Kidney (tissue), 14 donors: ENCODE measurements around the gene DNAJC28. TPM values are rescaled to one million over a fixed set of nuclear protein-coding genes. Genes with fewer than 3 reads are reported as not detected.
A peak's percentile ranks its signal among the peaks of the same experiment; 100 is the strongest.

Source experiments
- DNase-seq, 5 donors: peaks; one replicate each; pipeline ENCODE4 v3.0.0-alpha.2; 2013 to 2020
- FAIRE-seq: peaks from 2 replicates; lab custom pipeline; 2012; peaks lifted over from hg19 to GRCh38; lab: Jason Lieb, UNC
- H3K27ac ChIP-seq, 2 donors: one replicate each; pipeline ENCODE4 v1.7.0; 2013; ENCODE audit warnings: low read depth in 2 of 2, low read length in 2 of 2, inconsistent platforms in 1 of 2
- H3K27me3 ChIP-seq: one replicate; pipeline ENCODE4 v1.7.1; 2013; ENCODE audit warnings: low read length, inconsistent platforms; ENCODE audit not compliant: control insufficient read depth, insufficient read depth
- H3K36me3 ChIP-seq, 3 donors: one replicate each; pipeline versions ENCODE4 v1.7.0 to v1.7.1; 2013; ENCODE audit warnings: low read length in 3 of 3, control low read depth in 1 of 3, inconsistent platforms in 1 of 3; ENCODE audit not compliant: insufficient read depth in 3 of 3, control insufficient read depth in 2 of 3
- H3K4me1 ChIP-seq, 3 donors: one replicate each; pipeline versions ENCODE4 v1.7.0 to v1.7.1; 2013; ENCODE audit warnings: low read length in 3 of 3, inconsistent platforms in 1 of 3, low read depth in 1 of 3; ENCODE audit not compliant: control insufficient read depth in 2 of 3, insufficient read depth in 2 of 3
- H3K4me3 ChIP-seq, 3 donors: one replicate each; pipeline versions ENCODE4 v1.7.0 to v1.8.1; 2013; ENCODE audit warnings: low read length in 3 of 3, control low read depth in 1 of 3, inconsistent platforms in 1 of 3
- H3K9ac ChIP-seq, 3 donors: one replicate each; pipeline versions ENCODE4 v1.7.0 to v1.7.1; 2013; ENCODE audit warnings: low read length in 3 of 3, control low read depth in 1 of 3, inconsistent platforms in 1 of 3
- H3K9me3 ChIP-seq, 3 donors: one replicate each; pipeline versions ENCODE4 v1.7.0 to v1.7.1; 2013; ENCODE audit warnings: low read length in 3 of 3, control low read depth in 1 of 3, inconsistent platforms in 1 of 3; ENCODE audit not compliant: control insufficient read depth in 2 of 3, insufficient read depth in 1 of 3
- intact Hi-C: fragments of 100-400 bp; cut with DNase I; formaldehyde crosslinking; loops from one replicate; pipeline ENCODE4 v1.11.1; 2022
- polyA plus RNA-seq: library from polyadenylated mRNA; stranded (reverse); fragments of 350-450 nt; fragmentation: Illumina TruSeq; extraction: RNeasy Lipid Tissue Mini Kit (QIAGEN cat#74804); gene quantifications from one replicate; pipeline ENCODE4 v1.2.3, GENCODE V29; 2014; ENCODE audit warnings: low read depth, low replicate concordance; ENCODE audit not compliant: insufficient read depth
- total RNA-seq: library from RNA; stranded (reverse); fragmentation: NEBNext Ultra II Directional; extraction: Animal tissue kit (Norgen Biotek cat#: 25700); gene quantifications from one replicate; pipeline ENCODE4 v1.2.1, GENCODE V29; 2021
- TF ChIP-seq, protein P1 (sequence below): IDR thresholded peaks from 3 replicates; pipeline ENCODE4 v1.5.1; 2012; ENCODE audit warnings: mild to moderate bottlenecking, moderate library complexity, borderline replicate concordance; ENCODE audit not compliant: insufficient read depth; ENCODE audit errors: extremely low read depth
- donor health status: control.
- donor health status: control.
- donor health status: control.
- donor health status: control.
- donor health status: control.
- donor health status: DM: yes; HTN: yes; CAD: no.
- donor health status: Normal renal cell carcinoma (clear cell type).

Gene DNAJC28
- total and polyA plus RNA-seq, 2 donors from 2014 or later: 2.2 to 4.6 TPM

DNA sequence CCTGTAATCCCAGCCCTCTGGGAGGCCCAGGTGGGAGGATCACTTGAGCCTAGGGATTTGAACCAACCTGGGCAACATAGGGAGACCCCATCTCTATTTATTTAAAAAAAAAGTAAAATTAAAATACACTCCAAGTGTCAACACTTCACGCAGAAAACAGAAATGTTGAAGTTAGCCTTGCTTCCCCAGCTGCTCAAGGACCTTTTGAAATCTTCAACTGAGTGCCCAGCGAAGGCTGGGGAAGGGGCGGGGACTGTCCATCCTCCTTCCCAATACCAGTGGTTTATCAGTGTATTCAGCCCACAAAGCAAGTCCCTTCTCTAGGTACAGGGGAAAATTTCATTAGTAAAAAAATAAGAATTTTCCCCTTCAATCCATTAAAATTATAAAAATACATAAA lies 2.2 kb upstream of the DNAJC28 start:
- Histone ChIP-seq H3K27ac (no peak overlapping the region), H3K36me3 (no peaks in the 10 kb centered on the region), H3K9ac (no peak overlapping the region), H3K27me3 (no peaks in the 10 kb centered on the region), H3K9me3 (no peaks in the 10 kb centered on the region), H3K4me3 (no peak overlapping the region), H3K4me1 (peaks cover 0 to 3% (median 0%) of the 10 kb centered on the region in 3 donors)
- FAIRE-seq: no peak
- DNase-seq: no peak
- TF ChIP-seq, protein P1, sequence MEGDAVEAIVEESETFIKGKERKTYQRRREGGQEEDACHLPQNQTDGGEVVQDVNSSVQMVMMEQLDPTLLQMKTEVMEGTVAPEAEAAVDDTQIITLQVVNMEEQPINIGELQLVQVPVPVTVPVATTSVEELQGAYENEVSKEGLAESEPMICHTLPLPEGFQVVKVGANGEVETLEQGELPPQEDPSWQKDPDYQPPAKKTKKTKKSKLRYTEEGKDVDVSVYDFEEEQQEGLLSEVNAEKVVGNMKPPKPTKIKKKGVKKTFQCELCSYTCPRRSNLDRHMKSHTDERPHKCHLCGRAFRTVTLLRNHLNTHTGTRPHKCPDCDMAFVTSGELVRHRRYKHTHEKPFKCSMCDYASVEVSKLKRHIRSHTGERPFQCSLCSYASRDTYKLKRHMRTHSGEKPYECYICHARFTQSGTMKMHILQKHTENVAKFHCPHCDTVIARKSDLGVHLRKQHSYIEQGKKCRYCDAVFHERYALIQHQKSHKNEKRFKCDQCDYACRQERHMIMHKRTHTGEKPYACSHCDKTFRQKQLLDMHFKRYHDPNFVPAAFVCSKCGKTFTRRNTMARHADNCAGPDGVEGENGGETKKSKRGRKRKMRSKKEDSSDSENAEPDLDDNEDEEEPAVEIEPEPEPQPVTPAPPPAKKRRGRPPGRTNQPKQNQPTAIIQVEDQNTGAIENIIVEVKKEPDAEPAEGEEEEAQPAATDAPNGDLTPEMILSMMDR: no peak
- intact Hi-C loops: no loop called here

DNA sequence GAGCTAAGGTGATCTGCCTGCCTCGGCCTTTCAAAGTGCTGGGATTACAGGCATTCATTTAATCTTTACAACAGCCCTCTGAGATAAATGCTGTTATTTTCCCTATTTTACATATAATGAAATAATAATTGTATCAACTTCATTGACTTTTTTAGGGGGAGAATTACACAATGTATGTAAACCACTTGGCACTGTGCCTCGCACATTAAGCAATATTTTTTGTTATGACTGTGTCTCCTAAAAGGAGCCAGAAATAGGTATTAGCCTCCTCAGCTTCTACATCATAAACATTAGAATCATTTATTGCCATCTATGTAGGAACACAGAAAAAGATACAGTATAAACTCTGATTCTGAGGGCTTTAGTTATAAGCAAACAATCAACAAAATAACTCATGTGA lies 1.1 kb upstream of the DNAJC28 start:
- H3K27ac ChIP-seq: no peak overlapping the region
- no peak for DNase-seq
- no peak for FAIRE-seq
- no peak overlapping the region for H3K9ac ChIP-seq
- H3K9me3 ChIP-seq: no peaks in the 10 kb centered on the region
- peaks cover 0 to 3% (median 0%) of the 10 kb centered on the region in 3 donors for H3K4me1 ChIP-seq
- no peak overlapping the region for H3K4me3 ChIP-seq
- no peaks in the 10 kb centered on the region for H3K36me3 ChIP-seq
- H3K27me3 ChIP-seq: no peaks in the 10 kb centered on the region
- intact Hi-C loops: no loop called here
- TF ChIP-seq, protein P1: no peak

DNA sequence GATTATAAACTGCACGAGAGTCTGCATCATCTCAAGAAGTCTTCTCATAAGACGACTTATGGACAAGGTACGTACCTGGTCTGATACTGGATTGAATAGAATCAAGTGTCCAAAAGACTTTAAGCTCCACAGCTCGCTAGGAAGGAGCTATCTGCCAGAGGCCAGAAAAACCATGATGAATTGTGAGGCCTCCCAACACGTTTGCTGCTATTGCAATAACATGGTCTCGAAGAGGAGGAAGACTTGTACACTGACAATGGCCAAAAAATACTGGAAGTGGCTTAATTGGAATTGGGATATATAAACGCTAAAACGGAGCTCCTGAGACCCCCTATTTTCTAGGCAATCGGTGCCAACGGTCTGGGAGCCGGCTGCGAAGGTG lies 534 bp downstream of the DNAJC28 start:
- DNase-seq: no peak
- Histone ChIP-seq H3K4me3 (peak overlapping the region; percentile 81 to 97 (median 88)), H3K36me3 (no peaks in the 10 kb centered on the region), H3K27ac (peak overlapping the region in 1 of 2 donors; percentile 78), H3K4me1 (peaks cover 0 to 3% (median 0%) of the 10 kb centered on the region in 3 donors), H3K9me3 (no peaks in the 10 kb centered on the region), H3K27me3 (no peaks in the 10 kb centered on the region), H3K9ac (peak overlapping the region; percentile 38 to 93 (median 70))
- FAIRE-seq: no peak
- TF ChIP-seq, protein P1: no peak
- intact Hi-C loops: no loop called here

DNA sequence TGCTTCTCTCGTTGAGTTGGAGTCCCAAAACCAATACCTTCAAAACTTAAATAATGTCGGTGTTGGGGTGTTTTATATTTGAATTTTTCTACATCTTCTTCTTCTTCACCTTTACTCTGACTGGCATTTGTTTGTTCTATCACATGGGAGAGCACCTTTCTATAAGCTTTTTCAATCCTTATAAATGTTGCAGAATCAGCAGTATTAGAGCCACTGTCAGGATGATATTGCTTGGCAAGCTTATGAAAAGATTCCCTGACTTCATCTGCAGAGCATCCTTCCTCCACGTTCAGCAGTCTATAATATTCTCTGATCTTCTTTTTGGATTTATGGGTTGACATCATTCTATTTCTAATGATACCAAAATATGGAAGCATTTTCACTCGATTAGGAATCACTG lies 2.6 kb downstream of the DNAJC28 start:
- no peak overlapping the region for H3K27ac ChIP-seq
- H3K9me3 ChIP-seq: no peaks in the 10 kb centered on the region
- peaks cover 0 to 3% (median 0%) of the 10 kb centered on the region in 3 donors for H3K4me1 ChIP-seq
- no peak overlapping the region for H3K4me3 ChIP-seq
- intact Hi-C loops: no loop called here
- TF ChIP-seq, protein P1: no peak
- H3K27me3 ChIP-seq: no peaks in the 10 kb centered on the region
- FAIRE-seq (no peak), DNase-seq (no peak)
- no peak overlapping the region for H3K9ac ChIP-seq
- H3K36me3 ChIP-seq: no peaks in the 10 kb centered on the region
